H9 (cell line): ENCODE results near the gene ERP27. TPM values are rescaled to one million over a fixed set of nuclear protein-coding genes. Genes with fewer than 3 reads are reported as not detected.

Experiments
- DNase-seq: peaks from one replicate; pipeline ENCODE4 v3.0.0-alpha.2; 2017
- H2AFZ ChIP-seq: one replicate; pipeline ENCODE4 v1.6.1; 2013; ENCODE audit warnings: mild to moderate bottlenecking, low read length, control low read depth, moderate library complexity
- H2AK5ac ChIP-seq: 2 replicates; pipeline ENCODE4 v1.6.1; 2013; ENCODE audit warnings: low read length, control low read depth, mixed read lengths; ENCODE audit not compliant: insufficient read length
- H2BK120ac ChIP-seq: one replicate; pipeline ENCODE4 v1.6.1; 2013; ENCODE audit warnings: low read depth, mild to moderate bottlenecking, low read length, control low read depth, inconsistent platforms; ENCODE audit not compliant: poor library complexity, severe bottlenecking
- H2BK12ac ChIP-seq: 2 replicates; pipeline ENCODE4 v1.6.1; 2013; ENCODE audit warnings: low read length, control low read depth, mixed read lengths, low read depth; ENCODE audit not compliant: insufficient read length
- H2BK15ac ChIP-seq: 2 replicates; pipeline ENCODE4 v1.6.1; 2013; ENCODE audit warnings: low read depth, low read length, control low read depth
- H2BK20ac ChIP-seq: one replicate; pipeline ENCODE4 v1.6.1; 2013; ENCODE audit warnings: low read depth, mild to moderate bottlenecking, low read length, control low read depth, inconsistent platforms; ENCODE audit not compliant: poor library complexity, severe bottlenecking
- H2BK5ac ChIP-seq: 2 replicates; pipeline ENCODE4 v1.6.1; 2013; ENCODE audit warnings: low read length, control low read depth, mixed read lengths; ENCODE audit not compliant: insufficient read length
- H3K14ac ChIP-seq: 2 replicates; pipeline ENCODE4 v1.6.1; 2013; ENCODE audit warnings: low read length, control low read depth; ENCODE audit not compliant: insufficient read depth
- H3K18ac ChIP-seq: 2 replicates; pipeline ENCODE4 v1.6.1; 2013; ENCODE audit warnings: low read depth, mild to moderate bottlenecking, mixed read lengths, low read length, control low read depth; ENCODE audit not compliant: insufficient read length
- H3K23ac ChIP-seq: 2 replicates; pipeline ENCODE4 v1.6.1; 2013; ENCODE audit warnings: low read length, control low read depth, mixed read lengths, low read depth; ENCODE audit not compliant: insufficient read length
- H3K23me2 ChIP-seq: 2 replicates; pipeline ENCODE4 v1.6.1; 2013; ENCODE audit warnings: low read depth, mild to moderate bottlenecking, mixed read lengths, low read length, control low read depth; ENCODE audit not compliant: insufficient read length, poor library complexity, severe bottlenecking
- H3K27ac ChIP-seq: 2 replicates; pipeline ENCODE4 v1.5.1; 2013; ENCODE audit warnings: low read length, control low read depth, mixed read lengths, low read depth; ENCODE audit not compliant: insufficient read length
- H3K27me3 ChIP-seq: 2 replicates; pipeline ENCODE4 v1.6.1; 2013; ENCODE audit warnings: low read length, control low read depth, inconsistent platforms; ENCODE audit not compliant: insufficient read depth
- H3K4ac ChIP-seq: 2 replicates; pipeline ENCODE4 v1.6.1; 2013; ENCODE audit warnings: low read depth, mild to moderate bottlenecking, control low read depth, inconsistent platforms, low read length, moderate library complexity
- H3K4me1 ChIP-seq: 2 replicates; pipeline ENCODE4 v1.6.1; 2013; ENCODE audit warnings: low read length, control low read depth, inconsistent platforms; ENCODE audit not compliant: insufficient read depth
- H3K4me2 ChIP-seq: 2 replicates; pipeline ENCODE4 v1.6.1; 2013; ENCODE audit warnings: low read length, control low read depth, mixed read lengths; ENCODE audit not compliant: insufficient read length, insufficient read depth
- H3K56ac ChIP-seq: 2 replicates; pipeline ENCODE4 v1.6.1; 2013; ENCODE audit warnings: low read depth, mild to moderate bottlenecking, mixed read lengths, low read length, control low read depth; ENCODE audit not compliant: insufficient read length
- H3K79me1 ChIP-seq: 2 replicates; pipeline ENCODE4 v1.6.1; 2013; ENCODE audit warnings: low read depth, mild to moderate bottlenecking, moderate library complexity, low read length, control low read depth, inconsistent platforms; ENCODE audit not compliant: insufficient read depth, poor library complexity, severe bottlenecking
- H3K79me2 ChIP-seq: 2 replicates; pipeline ENCODE4 v1.6.1; 2013; ENCODE audit warnings: low read length, control low read depth, inconsistent platforms; ENCODE audit not compliant: insufficient read depth
- H3K9ac ChIP-seq: 2 replicates; pipeline ENCODE4 v1.6.1; 2013; ENCODE audit warnings: low read length, control low read depth, mixed read lengths; ENCODE audit not compliant: insufficient read length; ENCODE audit errors: extremely low read depth
- H3K9me3 ChIP-seq: one replicate; pipeline ENCODE4 v1.6.1; 2013; ENCODE audit warnings: low read depth, low read length, inconsistent platforms; ENCODE audit not compliant: control insufficient read depth
- H3T11ph ChIP-seq: one replicate; pipeline ENCODE4 v1.6.1; 2013; ENCODE audit warnings: mild to moderate bottlenecking, low read length, control low read depth, inconsistent platforms
- H4K20me1 ChIP-seq: one replicate; pipeline ENCODE4 v1.6.1; 2013; ENCODE audit not compliant: control insufficient read depth, insufficient read length, insufficient read depth
- H4K5ac ChIP-seq: 2 replicates; pipeline ENCODE4 v1.6.1; 2013; ENCODE audit warnings: low read depth, mild to moderate bottlenecking, mixed read lengths, low read length, control low read depth; ENCODE audit not compliant: insufficient read length
- H4K8ac ChIP-seq: replicated peaks from 2 replicates; pipeline ENCODE4 v1.6.1; 2013; ENCODE audit warnings: low read length, control low read depth, mixed read lengths, low read depth; ENCODE audit not compliant: insufficient read length
- H4K91ac ChIP-seq: 2 replicates; pipeline ENCODE4 v1.6.1; 2013; ENCODE audit warnings: low read depth, mild to moderate bottlenecking, moderate library complexity, mixed read lengths, low read length, control low read depth; ENCODE audit not compliant: insufficient read length
- H3K27ac Mint-ChIP-seq, 3 experiments: 2 replicates in 2 of 3; 3 replicates in 1 of 3; pipeline ENCODE4 v1.8.0; 2020 to 2021; ENCODE audit warnings: mixed read lengths in 3 of 3, mild to moderate bottlenecking in 1 of 3, moderate library complexity in 1 of 3
- H3K27me3 Mint-ChIP-seq: 2 replicates; pipeline ENCODE4 v1.8.0; 2021; ENCODE audit warnings: low read depth, mild to moderate bottlenecking, moderate library complexity, mixed read lengths
- H3K36me3 Mint-ChIP-seq, 3 experiments: 2 replicates in 2 of 3; 3 replicates in 1 of 3; pipeline ENCODE4 v1.8.0; 2020 to 2021; ENCODE audit warnings: low read depth in 3 of 3, mixed read lengths in 3 of 3; ENCODE audit not compliant: insufficient read depth in 1 of 3
- H3K4me1 Mint-ChIP-seq, 2 experiments: 2 replicates each; pipeline ENCODE4 v1.8.0; 2020; ENCODE audit warnings: mixed read lengths in 2 of 2
- H3K4me3 Mint-ChIP-seq, 2 experiments: 2 replicates in 1 of 2; 3 replicates in 1 of 2; pipeline ENCODE4 v1.8.0; 2020 to 2021; ENCODE audit warnings: mild to moderate bottlenecking in 2 of 2, mixed read lengths in 2 of 2, moderate library complexity in 1 of 2
- H3K9me3 Mint-ChIP-seq, 2 experiments: 2 replicates in 1 of 2; 3 replicates in 1 of 2; pipeline ENCODE4 v1.8.0; 2020; ENCODE audit warnings: mild to moderate bottlenecking in 2 of 2, mixed read lengths in 2 of 2, moderate library complexity in 1 of 2
- CTCF ChIP-seq: fragments of 200-600 bp; sonication (generic); conservative IDR thresholded peaks from 3 replicates; pipeline ENCODE4 v1.8.0; 2021; ENCODE audit warnings: antibody characterized with exemption, mild to moderate bottlenecking
- WGBS: extraction: QIAGEN DNeasy Blood & Tissue Kit; methylation state at CpG from one replicate; pipeline ENCODE4 v1.1.7; 2013; ENCODE audit warnings: missing lambda C conversion rate, low lambda C conversion rate, mixed read lengths; ENCODE audit not compliant: insufficient read length; ENCODE audit errors: extremely low coverage; 5-methylcytosine and 5-hydroxymethylcytosine counted together
- total RNA-seq: library from RNA; stranded (reverse); gene quantifications from 2 replicates; pipeline ENCODE4 v1.2.1, GENCODE V29; 2021

ERP27 gene
- total RNA-seq, 1 experiment from 2014 or later: not detected

DNA sequence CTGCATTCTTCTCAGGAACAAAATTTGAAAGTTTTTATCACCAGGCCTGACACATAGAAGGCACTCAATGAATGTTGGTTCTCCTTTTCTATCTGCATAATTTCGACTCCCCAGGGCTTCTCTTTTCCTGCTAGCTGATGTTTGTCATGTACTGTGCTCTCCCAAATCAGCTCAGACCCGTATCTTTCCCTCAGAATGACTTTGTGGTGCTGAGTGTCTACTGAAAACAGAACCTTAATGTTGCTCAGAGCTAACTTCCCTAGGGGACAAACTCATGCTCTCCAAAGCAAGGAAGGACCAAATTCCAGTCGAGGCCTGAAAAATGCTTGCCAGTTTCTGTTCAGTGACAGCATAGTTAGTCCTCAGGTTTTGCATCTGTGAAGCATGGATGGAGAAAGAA, 21.1 kb upstream of the ERP27 start:
- no peak overlapping the region for H3K4me3 Mint-ChIP-seq
- H3K4ac ChIP-seq: no peak overlapping the region
- H3K4me1 Mint-ChIP-seq: peaks cover 12 to 13% of the 10 kb centered on the region in 2 experiments
- no peaks in the 10 kb centered on the region for H3K9me3 ChIP-seq
- no peak overlapping the region for H3K9ac ChIP-seq
- DNase-seq: no peak
- no peaks in the 10 kb centered on the region for H3K36me3 Mint-ChIP-seq
- no peaks in the 10 kb centered on the region for H3K9me3 Mint-ChIP-seq
- H3K27ac ChIP-seq: no peak overlapping the region
- H3K4me2 ChIP-seq: no peak overlapping the region
- peaks cover 8% of the 10 kb centered on the region for H3K4me1 ChIP-seq
- H2BK20ac ChIP-seq: no peak overlapping the region
- WGBS: no CpG with 5 or more reads among the region's 3 CpGs
- H4K8ac ChIP-seq: no peak overlapping the region
- no peak overlapping the region for H3K14ac ChIP-seq
- H3K56ac ChIP-seq: no peak overlapping the region
- H2AFZ ChIP-seq: no peak overlapping the region
- H3K23me2 ChIP-seq: no peaks in the 10 kb centered on the region
- no peaks in the 10 kb centered on the region for H3K79me2 ChIP-seq
- H2BK12ac ChIP-seq: no peak overlapping the region
- no peaks in the 10 kb centered on the region for H4K20me1 ChIP-seq
- H3K79me1 ChIP-seq: no peaks in the 10 kb centered on the region
- H3K27me3 ChIP-seq: no peaks in the 10 kb centered on the region
- no peaks in the 10 kb centered on the region for H3K27me3 Mint-ChIP-seq
- H3K18ac ChIP-seq: no peak overlapping the region
- no peak overlapping the region for H2AK5ac ChIP-seq
- no peak overlapping the region for H2BK15ac ChIP-seq
- no peak overlapping the region for H2BK5ac ChIP-seq
- no peak overlapping the region for H4K91ac ChIP-seq
- H4K5ac ChIP-seq: no peak overlapping the region
- no peak for TF ChIP-seq CTCF
- no peak overlapping the region for H3T11ph ChIP-seq
- no peak overlapping the region for H2BK120ac ChIP-seq
- no peak overlapping the region for H3K27ac Mint-ChIP-seq
- H3K23ac ChIP-seq: no peak overlapping the region
